ENCODE data around the gene EXOC4. TPM values are rescaled to one million over a fixed set of nuclear protein-coding genes. Genes with fewer than 3 reads are reported as not detected.

Gene EXOC4
- total and polyA plus RNA-seq, 2 of the 13 experiments (the other 11 are each of a cell fraction or from before 2014, with no cell fraction given) = 22.5 to 39.0 TPM

- Histone ChIP-seq H2AFZ (ENCODE audit: low read length) (no peak overlapping the region), H3K27me3 (ENCODE audit: control insufficient read depth in 1 of 2, insufficient read depth in 2 of 2, low read length in 2 of 2) (no peaks in the 10 kb centered on the region), H4K20me1 (ENCODE audit: insufficient read depth, low read length) (no peaks in the 10 kb centered on the region), H3K4me2 (ENCODE audit: low read depth, low read length) (no peak overlapping the region), H3K9ac (ENCODE audit: insufficient read depth, low read depth, low read length) (no peak overlapping the region), H3K27ac (ENCODE audit: extremely low read length, insufficient read depth, low read length) (no peak overlapping the region), H3K9me3 (ENCODE audit: low read length) (no peaks in the 10 kb centered on the region), H3K36me3 (replicated peaks in 1 of 2; ENCODE audit: control insufficient read depth in 1 of 2, insufficient read depth in 2 of 2, low read length in 2 of 2) (0 out of 5 replicates have a peak, but pooled peaks cover 0 to 3% of the 10 kb centered on the region in 2 experiments), H3K4me1 (ENCODE audit: insufficient read depth, low read length) (no peaks in the 10 kb centered on the region), H3K79me2 (ENCODE audit: insufficient read depth, low read length) (no peaks in the 10 kb centered on the region), H3K4me3 (replicated peaks in 1 of 3; ENCODE audit: insufficient read depth in 1 of 3, low read depth in 2 of 3, low read length in 3 of 3) (no peak overlapping the region)
- intact Hi-C loops (cut with micrococcal nuclease; ENCODE audit: unreplicated experiment) = no loop called here
- 88% methylated on average over 1 of the region's 1 CpG for WGBS (ENCODE audit: low lambda C conversion rate)
- no peak for ATAC-seq
- TF ChIP-seq NCOA5 (CRISPR knock-in tag; IDR thresholded peaks at IDR 0.05) (no peak), MAFK (conservative IDR thresholded peaks at IDR 0.05 in 1 of 2, IDR thresholded peaks at IDR 0.05 in 1 of 2; ENCODE audit: low read length in 2 of 2) (peak in 1 of 2 experiments; percentile 4; a peak in 1 of 4 replicates)
- CTCF ChIA-PET (ENCODE audit: low intra/inter-chr PET ratio, low total read pairs) = no interaction called here
- POLR2A ChIA-PET = no interaction called here
- in situ Hi-C loops (cut with HindIII; ENCODE audit: extremely low pct_ligation_motif_present, low pct_unique_long_range_greater_than_20kb) = no loop called here
- BruUV-seq (replicated peaks) = no TSS peak
- DNase-seq (ENCODE audit: low spot score) = no peak
- FAIRE-seq = no peak
Observed at GRCh38 chr7:133940368-133940767, 687.5 kb downstream of the EXOC4 start.

DNA sequence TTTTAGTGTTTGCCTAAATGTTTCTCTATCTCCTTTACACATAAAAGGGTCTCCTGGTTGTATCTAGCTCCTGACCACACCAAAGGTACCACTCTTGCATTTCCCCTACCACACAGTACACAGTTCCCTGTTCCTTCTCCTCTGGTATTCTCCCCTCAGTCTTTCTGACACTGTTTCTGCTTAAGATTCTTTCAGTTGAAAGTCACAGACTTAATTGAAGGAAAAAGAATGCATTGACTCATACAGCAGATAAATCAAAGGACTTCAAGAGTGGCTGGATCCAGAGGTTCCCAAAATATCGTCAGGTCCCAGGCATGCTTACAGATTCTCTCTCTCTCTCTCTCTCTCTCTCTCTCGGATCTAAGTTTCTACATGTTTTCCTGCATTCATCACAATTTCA is 688.6 kb downstream of the EXOC4 start:
- no peaks in the 10 kb centered on the region for H3K79me2 ChIP-seq (ENCODE audit: insufficient read depth, low read length)
- no TSS peak for BruUV-seq (replicated peaks)
- no peaks in the 10 kb centered on the region for H3K9me3 ChIP-seq (ENCODE audit: low read length)
- ATAC-seq = no peak
- CTCF ChIA-PET (ENCODE audit: low intra/inter-chr PET ratio, low total read pairs) = no interaction called here
- DNase-seq (ENCODE audit: low spot score) = no peak
- H3K27me3 ChIP-seq (ENCODE audit: control insufficient read depth in 1 of 2, insufficient read depth in 2 of 2, low read length in 2 of 2) = no peaks in the 10 kb centered on the region
- 94% methylated on average over 2 of the region's 2 CpGs for WGBS (ENCODE audit: low lambda C conversion rate)
- no peaks in the 10 kb centered on the region for H4K20me1 ChIP-seq (ENCODE audit: insufficient read depth, low read length)
- no peak for FAIRE-seq
- no peaks in the 10 kb centered on the region for H3K4me1 ChIP-seq (ENCODE audit: insufficient read depth, low read length)
- no peak overlapping the region for H3K27ac ChIP-seq (ENCODE audit: extremely low read length, insufficient read depth, low read length)
- no peak overlapping the region for H3K9ac ChIP-seq (ENCODE audit: insufficient read depth, low read depth, low read length)
- in situ Hi-C loops (cut with HindIII; ENCODE audit: extremely low pct_ligation_motif_present, low pct_unique_long_range_greater_than_20kb) (no loop called here), intact Hi-C loops (cut with micrococcal nuclease; ENCODE audit: unreplicated experiment) (no loop called here)
- H3K4me3 ChIP-seq (replicated peaks in 1 of 3; ENCODE audit: insufficient read depth in 1 of 3, low read depth in 2 of 3, low read length in 3 of 3) = no peak overlapping the region
- no peak for TF ChIP-seq PTBP1 (IDR thresholded peaks at IDR 0.05; ENCODE audit: low read depth, low read length, poor library complexity, severe bottlenecking)
- TF ChIP-seq TRIM24 (CRISPR knock-in tag; IDR thresholded peaks at IDR 0.05) = no peak
- TF ChIP-seq GRHL1 (CRISPR knock-in tag; conservative IDR thresholded peaks at IDR 0.05) = no peak
- no peak for TF ChIP-seq ZNF891 (CRISPR knock-in tag; IDR thresholded peaks at IDR 0.05)
- TF ChIP-seq ZNF775 (CRISPR knock-in tag; IDR thresholded peaks at IDR 0.05; ENCODE audit: borderline replicate concordance) = no peak
- TF ChIP-seq FOXJ3 (CRISPR knock-in tag; IDR thresholded peaks at IDR 0.05; ENCODE audit: borderline replicate concordance) = no peak
- POLR2A ChIA-PET = no interaction called here
- H3K4me2 ChIP-seq (ENCODE audit: low read depth, low read length) = no peak overlapping the region
- no peak overlapping the region for H2AFZ ChIP-seq (ENCODE audit: low read length)
- H3K36me3 ChIP-seq (replicated peaks in 1 of 2; ENCODE audit: control insufficient read depth in 1 of 2, insufficient read depth in 2 of 2, low read length in 2 of 2) = 0 out of 5 replicates have a peak, but pooled peaks cover 0 to 3% of the 10 kb centered on the region in 2 experiments

Measured in HepG2 (cell line).